Lung (tissue), 12 donors: Measurements from ENCODE around the gene WASHC4. TPM values are rescaled to one million over a fixed set of nuclear protein-coding genes. Genes with fewer than 3 reads are reported as not detected.

Source experiments
- ATAC-seq: fragments of 200-7000 bp; cut with Tn5 transposase; one replicate; pipeline ENCODE4 v1.9.1; 2020; ENCODE audit warnings: moderate number of reproducible peaks; ENCODE audit not compliant: insufficient read depth, low FRiP score
- DNase-seq, 3 donors: peaks; one replicate each; pipeline ENCODE4 v3.0.0-alpha.2; 2013 to 2017
- H3K27ac ChIP-seq, 2 donors: one replicate each; pipeline ENCODE4 v1.5.1; 2013; ENCODE audit warnings: mild to moderate bottlenecking in 2 of 2, moderate library complexity in 2 of 2, control low read depth in 1 of 2, inconsistent platforms in 1 of 2, low read depth in 1 of 2, low read length in 1 of 2
- H3K27me3 ChIP-seq, 3 donors: one replicate each; pipeline ENCODE4 v1.5.1; 2013; ENCODE audit warnings: low read length in 2 of 3; ENCODE audit not compliant: control insufficient read depth in 3 of 3, insufficient read depth in 3 of 3
- H3K36me3 ChIP-seq, 4 donors: one replicate each; pipeline ENCODE4 v1.5.1; 2013; ENCODE audit warnings: low read length in 4 of 4, mild to moderate bottlenecking in 1 of 4, moderate library complexity in 1 of 4; ENCODE audit not compliant: control insufficient read depth in 4 of 4, insufficient read depth in 4 of 4
- H3K4me1 ChIP-seq, 5 donors: one replicate each; pipeline ENCODE4 v1.5.1; 2013; ENCODE audit warnings: low read length in 5 of 5, mild to moderate bottlenecking in 2 of 5, moderate library complexity in 1 of 5; ENCODE audit not compliant: control insufficient read depth in 5 of 5, insufficient read depth in 5 of 5
- H3K4me3 ChIP-seq: one replicate; pipeline ENCODE4 v1.5.1; 2013; ENCODE audit warnings: mild to moderate bottlenecking, control low read depth, moderate library complexity
- H3K9ac ChIP-seq, 2 donors: one replicate each; pipeline ENCODE4 v1.5.1; 2013; ENCODE audit warnings: low read length in 2 of 2, control low read depth in 1 of 2; ENCODE audit not compliant: insufficient read depth in 1 of 2
- H3K9me3 ChIP-seq, 4 donors: one replicate each; pipeline ENCODE4 v1.5.1; 2013; ENCODE audit warnings: low read length in 3 of 4, mild to moderate bottlenecking in 1 of 4, moderate library complexity in 1 of 4; ENCODE audit not compliant: control insufficient read depth in 4 of 4, insufficient read depth in 3 of 4
- CTCF ChIP-seq: IDR thresholded peaks from 2 replicates; pipeline ENCODE4 v1.5.1; 2012; ENCODE audit warnings: mild to moderate bottlenecking; ENCODE audit errors: control extremely low read depth, extremely low read depth
- WGBS, 2 donors: extraction: QIAGEN DNeasy Blood & Tissue Kit; methylation state at CpG; one replicate each; pipeline ENCODE4 v1.1.7; 2013; 5-methylcytosine and 5-hydroxymethylcytosine counted together
- polyA plus RNA-seq, 2 donors: library from polyadenylated mRNA; stranded (reverse); fragments of 200-250 nt; gene quantifications; one replicate each; pipeline ENCODE4 v1.2.1, GENCODE V29; 2013
- total RNA-seq, 2 donors: library from RNA; depleted of rRNA in 1 of 2; stranded (reverse); fragments of >200 nt in 1 of 2; gene quantifications; one replicate each; pipeline ENCODE4 v1.2.1, GENCODE V29; 2014 to 2021
- donor health status: control.
- donor health status: control.
- donor health status: Bipolar disorder and iron deficiency.
- donor health status: healthy.
- donor health status: DM: yes; HTN: yes; CAD: no.

Gene WASHC4
- total and polyA plus RNA-seq, 4 donors = 18.8 to 150 (median 34.3) TPM

DNA sequence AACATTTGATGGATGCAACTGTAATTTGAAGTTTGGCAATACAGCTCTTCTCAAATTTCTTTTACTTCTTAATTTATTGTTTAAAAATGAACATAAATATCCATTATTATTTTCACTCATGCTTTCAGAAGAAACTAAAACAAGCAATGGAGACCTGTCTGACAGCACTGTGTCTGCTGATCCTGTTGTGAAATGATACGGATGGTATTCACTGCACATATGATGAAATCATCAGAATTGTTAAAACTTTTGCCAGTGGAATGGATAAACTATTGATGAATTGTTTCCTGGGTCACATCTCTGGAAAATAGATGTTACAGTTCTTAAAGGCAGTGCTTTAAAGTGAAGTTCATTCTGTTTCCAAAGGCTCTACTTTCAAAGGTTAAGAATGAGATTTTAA, 59.2 kb downstream of the WASHC4 start:
- Histone ChIP-seq H3K4me1 (no peaks in the 10 kb centered on the region), H3K9me3 (no peaks in the 10 kb centered on the region), H3K4me3 (no peak overlapping the region), H3K27me3 (no peaks in the 10 kb centered on the region), H3K36me3 (peaks cover 13 to 36% (median 21%) of the 10 kb centered on the region in 4 donors), H3K9ac (no peak overlapping the region), H3K27ac (no peak overlapping the region)
- TF ChIP-seq CTCF = no peak
- WGBS, 2 donors = 36 to 66% methylated on average over 1 of the region's 1 CpG
- DNase-seq = no peak
- ATAC-seq = no peak

DNA sequence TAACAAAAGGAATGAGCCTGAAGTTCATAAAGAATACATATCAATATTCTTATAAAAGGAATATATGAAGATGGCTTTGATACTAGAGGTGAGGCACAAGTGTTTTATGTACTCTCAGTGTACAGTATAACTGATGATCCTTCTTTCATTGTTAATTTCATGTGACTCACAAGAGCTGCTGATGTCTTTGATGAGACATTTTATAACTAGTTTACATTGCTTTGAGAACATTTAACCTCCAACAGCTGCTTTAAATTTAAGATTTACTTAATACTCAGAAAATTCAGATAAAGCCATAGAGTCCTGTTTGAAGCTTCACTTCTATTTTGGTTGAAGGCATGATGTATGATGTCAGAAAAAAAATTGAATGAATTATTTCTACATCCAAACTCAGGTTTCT, 59.8 kb downstream of the WASHC4 start:
- ATAC-seq (no peak), DNase-seq (no peak)
- TF ChIP-seq CTCF = no peak
- H3K9me3 ChIP-seq = no peaks in the 10 kb centered on the region
- H3K27ac ChIP-seq = no peak overlapping the region
- H3K4me1 ChIP-seq = no peaks in the 10 kb centered on the region
- H3K4me3 ChIP-seq = no peak overlapping the region
- no peak overlapping the region for H3K9ac ChIP-seq
- no peaks in the 10 kb centered on the region for H3K27me3 ChIP-seq
- peaks cover 13 to 32% (median 23%) of the 10 kb centered on the region in 4 donors for H3K36me3 ChIP-seq

DNA sequence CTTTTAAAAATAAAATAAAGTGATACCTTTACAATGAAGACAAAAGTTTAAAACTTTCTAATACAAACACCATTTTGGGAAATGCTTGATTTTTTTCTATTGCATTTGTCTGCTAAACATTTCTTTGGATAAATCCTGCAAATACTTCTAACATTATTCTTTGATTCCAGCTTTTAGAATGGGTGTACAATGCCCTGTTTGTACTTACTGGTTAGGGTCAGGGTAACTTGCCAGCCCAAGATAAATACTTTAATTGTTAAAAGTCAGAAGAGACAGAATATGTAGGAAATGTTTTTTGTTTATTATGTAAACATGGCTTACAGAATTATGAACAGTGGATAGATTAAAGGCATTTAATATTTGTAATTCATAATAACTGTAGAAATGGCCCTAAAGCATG, 60.5 kb downstream of the WASHC4 start:
- Histone ChIP-seq H3K36me3 (peaks cover 13 to 32% (median 22%) of the 10 kb centered on the region in 4 donors), H3K9me3 (no peaks in the 10 kb centered on the region), H3K27ac (no peak overlapping the region), H3K4me1 (no peaks in the 10 kb centered on the region), H3K4me3 (no peak overlapping the region), H3K9ac (no peak overlapping the region), H3K27me3 (no peaks in the 10 kb centered on the region)
- no peak for TF ChIP-seq CTCF
- DNase-seq = no peak
- no peak for ATAC-seq

DNA sequence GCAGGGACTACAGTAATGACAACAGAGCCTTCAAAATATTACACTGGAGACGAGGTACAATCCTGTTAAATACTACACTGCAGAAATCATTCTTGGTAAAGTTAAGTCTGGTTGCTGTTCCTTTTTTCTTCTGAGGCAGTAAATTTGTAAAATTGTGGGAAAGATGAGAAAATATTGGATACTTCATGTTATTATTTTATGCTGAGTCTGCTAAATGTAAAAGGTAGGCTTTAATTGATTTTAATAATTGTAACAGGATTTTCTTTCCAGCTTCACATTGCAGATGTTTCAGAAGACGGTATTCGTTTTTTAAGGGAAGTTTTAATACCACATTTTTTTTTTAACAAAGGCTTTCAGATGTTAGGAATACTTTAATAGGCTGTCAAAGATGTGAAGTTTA, 62.6 kb downstream of the WASHC4 start:
- no peaks in the 10 kb centered on the region for H3K4me1 ChIP-seq
- no peaks in the 10 kb centered on the region for H3K9me3 ChIP-seq
- TF ChIP-seq CTCF = no peak
- DNase-seq = no peak
- no peak overlapping the region for H3K27ac ChIP-seq
- 94 to 96% methylated on average over 3 of the region's 3 CpGs for WGBS, 2 donors
- no peak overlapping the region for H3K9ac ChIP-seq
- H3K36me3 ChIP-seq = peaks cover 10 to 24% (median 20%) of the 10 kb centered on the region in 4 donors
- H3K4me3 ChIP-seq = no peak overlapping the region
- no peaks in the 10 kb centered on the region for H3K27me3 ChIP-seq
- ATAC-seq = no peak
